MV-4-11 (cell line): ENCODE measurements around the gene CHMP6.

Source experiments
- DNase-seq: peaks from one replicate; lab custom pipeline; 2025; lab: John Stamatoyannopoulos, UW

CHMP6 gene

GRCh38 chr17:80956321-80957190 is 35.1 kb upstream of the CHMP6 start:
- DNase-seq: no peak

GRCh38 chr17:80957461-80957941 is 34.1 kb upstream of the CHMP6 start:
- DNase-seq: no peak

- no peak for DNase-seq
These were observed 32.2 kb upstream of the CHMP6 start for GRCh38 chr17:80959330-80960036.

GRCh38 chr17:80960037-80960796 is 31.4 kb upstream of the CHMP6 start:
- no peak for DNase-seq

- no peak for DNase-seq
These were observed 30.7 kb upstream of the CHMP6 start for GRCh38 chr17:80960797-80961452.

- DNase-seq: no peak
These were observed 29.9 kb upstream of the CHMP6 start for GRCh38 chr17:80961541-80962330.

GRCh38 chr17:80962356-80963329 is 29.0 kb upstream of the CHMP6 start:
- no peak for DNase-seq

GRCh38 chr17:80963812-80964543 is 27.7 kb upstream of the CHMP6 start:
- no peak for DNase-seq

GRCh38 chr17:80964544-80964856 is 27.1 kb upstream of the CHMP6 start:
- no peak for DNase-seq

- no peak for DNase-seq
These were observed 26.6 kb upstream of the CHMP6 start for GRCh38 chr17:80964859-80965580.

GRCh38 chr17:80965606-80966005 is 26.0 kb upstream of the CHMP6 start:
- no peak for DNase-seq

- no peak for DNase-seq
These were observed 24.2 kb upstream of the CHMP6 start for GRCh38 chr17:80967404-80967872.

- DNase-seq: no peak
These were observed 23.0 kb upstream of the CHMP6 start for GRCh38 chr17:80968602-80969029.

GRCh38 chr17:80969030-80969673 is 22.5 kb upstream of the CHMP6 start:
- no peak for DNase-seq

- DNase-seq: no peak
These were observed 22.0 kb upstream of the CHMP6 start for GRCh38 chr17:80969674-80970043.

- no peak for DNase-seq
These were observed 21.4 kb upstream of the CHMP6 start for GRCh38 chr17:80970044-80970761.
